ENCODE data around the gene ENDOV.

Gene ENDOV

DNA sequence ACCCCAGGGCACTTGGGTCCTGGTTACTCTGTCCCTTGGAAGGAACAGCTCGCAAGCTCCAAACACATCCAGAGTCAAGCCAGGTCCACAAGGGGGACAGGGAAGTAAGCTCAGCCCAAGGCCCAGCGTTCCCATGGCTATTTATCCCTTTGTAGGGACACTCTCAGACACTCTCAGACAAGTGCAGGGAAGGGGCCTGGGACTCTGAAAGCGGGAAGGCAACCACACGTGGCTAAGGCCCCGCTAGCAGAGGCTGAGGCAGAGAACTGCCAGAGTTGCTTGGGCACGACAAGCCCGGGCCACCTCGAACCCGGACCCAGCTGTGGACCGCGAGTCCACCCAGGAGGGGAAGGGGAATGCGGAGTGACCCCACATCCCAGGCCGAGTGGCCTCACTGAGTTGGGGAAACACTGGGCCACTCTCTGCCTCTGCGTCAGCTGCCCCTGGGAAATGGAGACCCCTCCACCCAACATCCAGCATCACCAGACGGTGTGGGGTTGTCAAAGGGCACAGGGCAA lies 51.3 kb downstream of the ENDOV start:
- DNase-seq (ENCODE audit: low read depth), result no peak
- TF ChIP-seq, protein P1, sequence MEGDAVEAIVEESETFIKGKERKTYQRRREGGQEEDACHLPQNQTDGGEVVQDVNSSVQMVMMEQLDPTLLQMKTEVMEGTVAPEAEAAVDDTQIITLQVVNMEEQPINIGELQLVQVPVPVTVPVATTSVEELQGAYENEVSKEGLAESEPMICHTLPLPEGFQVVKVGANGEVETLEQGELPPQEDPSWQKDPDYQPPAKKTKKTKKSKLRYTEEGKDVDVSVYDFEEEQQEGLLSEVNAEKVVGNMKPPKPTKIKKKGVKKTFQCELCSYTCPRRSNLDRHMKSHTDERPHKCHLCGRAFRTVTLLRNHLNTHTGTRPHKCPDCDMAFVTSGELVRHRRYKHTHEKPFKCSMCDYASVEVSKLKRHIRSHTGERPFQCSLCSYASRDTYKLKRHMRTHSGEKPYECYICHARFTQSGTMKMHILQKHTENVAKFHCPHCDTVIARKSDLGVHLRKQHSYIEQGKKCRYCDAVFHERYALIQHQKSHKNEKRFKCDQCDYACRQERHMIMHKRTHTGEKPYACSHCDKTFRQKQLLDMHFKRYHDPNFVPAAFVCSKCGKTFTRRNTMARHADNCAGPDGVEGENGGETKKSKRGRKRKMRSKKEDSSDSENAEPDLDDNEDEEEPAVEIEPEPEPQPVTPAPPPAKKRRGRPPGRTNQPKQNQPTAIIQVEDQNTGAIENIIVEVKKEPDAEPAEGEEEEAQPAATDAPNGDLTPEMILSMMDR (IDR thresholded peaks at IDR 0.05; ENCODE audit: low read depth, low read length, missing control alignments), result no peak
- no peak overlapping the region for H3K4me3 ChIP-seq (ENCODE audit: low read depth, low read length)
- in situ Hi-C loops (cut with HindIII; ENCODE audit: low sequenced_read_pairs), result no loop called here

DNA sequence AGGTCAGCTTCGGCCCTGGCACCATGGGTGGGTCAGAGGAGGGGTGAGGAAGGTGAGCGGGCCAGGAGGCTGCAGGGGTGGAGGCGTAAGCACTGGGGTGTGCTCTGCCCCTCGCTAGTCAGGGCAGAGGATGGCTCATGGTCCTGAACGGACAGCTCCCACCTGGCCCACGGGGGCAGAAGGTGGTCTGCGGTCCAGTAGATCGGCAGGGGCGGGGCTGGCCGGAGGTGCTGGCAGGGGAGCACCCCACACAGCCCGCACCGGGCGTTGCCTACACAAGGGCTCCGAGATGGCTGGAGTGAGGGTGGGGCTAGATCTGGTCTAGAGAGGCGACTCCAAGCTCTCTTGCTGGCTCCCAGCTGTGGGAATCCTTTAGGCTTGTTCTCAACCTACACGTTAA lies 53.3 kb downstream of the ENDOV start:
- no peak for DNase-seq (ENCODE audit: low read depth)
- TF ChIP-seq, protein P1 (IDR thresholded peaks at IDR 0.05; ENCODE audit: low read depth, low read length, missing control alignments), result no peak
- H3K4me3 ChIP-seq (ENCODE audit: low read depth, low read length), result no peak overlapping the region
- in situ Hi-C loops (cut with HindIII; ENCODE audit: low sequenced_read_pairs), result no loop called here

DNA sequence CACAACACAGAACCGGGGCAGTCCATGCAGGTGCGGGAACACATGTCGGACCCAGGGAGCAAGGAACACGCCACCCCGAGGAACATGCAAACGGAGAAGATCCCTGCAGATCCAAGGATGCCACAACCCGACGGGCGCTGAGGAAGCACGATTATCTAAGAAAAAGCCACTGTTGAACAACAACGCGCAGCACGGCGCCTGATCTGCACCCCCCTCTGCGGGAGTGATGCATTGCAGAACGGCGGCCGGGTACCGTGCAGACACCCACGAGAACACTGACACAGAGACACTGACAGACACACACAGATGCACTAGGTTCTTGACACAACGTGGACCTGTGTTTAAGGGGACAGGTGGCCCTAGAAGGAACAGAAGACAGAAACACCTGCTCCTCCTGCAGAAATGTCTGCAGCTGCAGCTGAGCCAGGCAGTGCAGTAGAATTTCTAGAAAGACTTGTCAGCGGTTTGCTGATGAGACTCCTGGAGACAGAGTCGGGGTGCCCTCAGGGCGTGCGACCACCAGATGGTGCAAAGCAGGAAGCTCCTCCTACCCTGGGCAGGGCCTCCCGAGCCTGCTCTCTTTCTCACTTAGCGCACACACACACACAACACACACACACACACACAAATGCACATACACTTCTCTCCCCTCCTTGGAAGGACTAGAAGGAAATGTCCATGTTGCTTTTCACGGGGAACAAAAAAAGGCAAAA lies 54.0 kb downstream of the ENDOV start:
- TF ChIP-seq, protein P1 (IDR thresholded peaks at IDR 0.05; ENCODE audit: low read depth, low read length, missing control alignments), result no peak
- in situ Hi-C loops (cut with HindIII; ENCODE audit: low sequenced_read_pairs), result no loop called here
- no peak for DNase-seq (ENCODE audit: low read depth)
- no peak overlapping the region for H3K4me3 ChIP-seq (ENCODE audit: low read depth, low read length)

DNA sequence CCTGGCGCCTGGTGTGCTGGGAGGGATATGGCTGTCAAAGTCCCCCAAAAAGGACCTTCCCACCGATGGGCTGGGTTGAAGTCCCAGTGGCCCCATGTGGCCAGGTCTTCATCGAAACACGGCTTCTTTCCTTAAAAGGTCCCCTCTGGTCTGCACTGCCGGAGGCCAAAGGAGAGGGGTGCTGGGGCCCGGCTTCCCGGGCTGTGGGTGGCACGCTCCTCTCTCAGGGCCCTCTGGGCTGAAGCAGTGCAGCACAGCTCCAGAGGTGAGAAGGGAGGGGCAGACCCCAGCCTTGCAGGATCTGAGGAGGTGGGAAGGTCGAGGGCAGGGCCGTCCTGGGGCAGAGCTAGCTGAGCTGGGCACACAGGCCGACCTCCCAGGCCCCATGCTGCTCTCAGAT lies 54.7 kb downstream of the ENDOV start:
- DNase-seq (ENCODE audit: low read depth), result no peak
- in situ Hi-C loops (cut with HindIII; ENCODE audit: low sequenced_read_pairs), result no loop called here
- H3K4me3 ChIP-seq (ENCODE audit: low read depth, low read length), result no peak overlapping the region
- TF ChIP-seq, protein P1 (IDR thresholded peaks at IDR 0.05; ENCODE audit: low read depth, low read length, missing control alignments), result no peak

DNA sequence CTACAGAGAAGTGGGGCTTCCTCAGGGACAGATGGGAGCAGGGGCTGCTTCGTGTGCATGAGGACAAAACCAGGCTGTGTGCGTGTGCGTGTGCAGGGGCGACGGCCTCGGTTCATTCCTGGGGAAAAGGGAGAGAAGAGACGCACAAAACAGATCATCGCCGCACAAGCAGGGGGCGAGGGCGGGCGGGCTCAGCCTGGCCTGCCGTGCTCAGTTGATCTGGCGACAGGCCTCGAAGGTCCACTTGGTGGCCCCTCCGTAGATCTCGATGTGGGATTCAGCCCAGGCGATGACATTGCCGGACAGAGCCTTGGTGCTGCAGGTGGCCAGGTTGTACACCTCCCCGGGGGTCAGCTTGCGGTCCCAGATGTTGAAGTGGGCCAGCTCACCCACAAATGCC lies 55.6 kb downstream of the ENDOV start:
- in situ Hi-C loops (cut with HindIII; ENCODE audit: low sequenced_read_pairs), result no loop called here
- H3K4me3 ChIP-seq (ENCODE audit: low read depth, low read length), result no peak overlapping the region
- no peak for DNase-seq (ENCODE audit: low read depth)
- TF ChIP-seq, protein P1 (IDR thresholded peaks at IDR 0.05; ENCODE audit: low read depth, low read length, missing control alignments), result no peak

DNA sequence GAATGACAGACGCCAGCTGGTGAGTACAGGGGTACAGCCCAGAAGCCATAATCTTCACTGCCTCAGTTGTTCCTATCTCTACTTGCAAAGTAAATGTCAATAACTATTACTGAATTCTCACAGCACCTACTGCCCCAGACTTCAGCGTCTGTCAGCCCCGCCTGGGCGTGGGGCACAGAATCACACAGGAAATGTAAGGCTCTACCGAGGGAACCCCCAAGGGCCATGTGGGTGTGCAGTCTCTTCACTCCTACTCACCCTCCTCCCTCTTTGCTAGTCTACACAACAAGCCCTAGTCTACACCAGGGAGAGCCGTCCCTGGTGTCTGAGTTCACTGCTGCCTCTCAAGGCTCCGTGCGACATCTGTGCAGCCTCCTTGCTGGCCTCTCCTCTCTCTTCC lies 57.0 kb downstream of the ENDOV start:
- TF ChIP-seq, protein P1 (IDR thresholded peaks at IDR 0.05; ENCODE audit: low read depth, low read length, missing control alignments), result no peak
- in situ Hi-C loops (cut with HindIII; ENCODE audit: low sequenced_read_pairs), result no loop called here
- no peak for DNase-seq (ENCODE audit: low read depth)

More for the DNA sequence above, 57.0 kb downstream of the ENDOV start:
- no peak overlapping the region for H3K4me3 ChIP-seq (ENCODE audit: low read depth, low read length)
